ENCODE measurements around the gene AKAP9.
"Not testable (repeated sequence)": the region's sequence is repeated elsewhere in the genome, so short reads cannot be mapped to it uniquely, and the experiment has no call there.

Gene AKAP9

DNA sequence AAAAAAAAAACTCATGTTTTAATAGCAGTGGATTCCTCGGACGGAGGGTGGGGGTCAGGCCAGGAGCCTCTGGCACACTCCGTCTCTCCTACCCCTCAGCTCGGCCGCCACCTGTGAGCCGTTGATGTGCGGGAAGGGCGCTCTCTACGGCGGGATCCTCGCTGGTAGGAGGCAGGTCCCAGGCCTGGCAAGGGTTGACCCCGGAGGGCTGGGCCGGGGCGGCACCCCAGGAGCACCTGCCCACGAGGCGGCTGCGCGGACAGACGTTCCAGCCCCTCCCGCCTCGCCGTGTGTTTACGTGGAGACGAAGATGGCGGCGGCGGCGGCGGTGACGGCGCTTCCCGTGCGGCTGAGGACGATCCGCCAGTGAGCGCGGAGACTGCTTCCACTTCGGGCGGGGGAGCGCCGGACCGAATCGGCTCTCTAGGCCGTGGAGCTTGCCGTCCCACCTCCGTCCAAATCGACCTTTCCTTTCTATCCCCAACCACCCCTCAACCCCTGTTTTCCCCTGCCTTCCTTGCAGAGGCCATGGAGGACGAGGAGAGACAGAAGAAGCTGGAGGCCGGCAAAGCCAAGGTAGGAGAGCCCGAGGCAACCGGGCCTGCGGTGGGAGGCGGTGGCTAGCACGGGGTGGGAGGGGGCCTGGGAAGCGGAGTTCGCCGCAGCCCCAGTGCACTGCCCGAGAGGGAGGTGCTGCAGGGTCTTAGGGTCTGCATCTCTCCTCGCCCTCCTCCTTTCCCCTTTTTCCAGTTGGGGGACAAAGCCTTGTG lies at the start of gene AKAP9:
AKAP9 (plus strand) TSS at position 291 of the 770 bp plus-strand sequence; CDS start at position 529, 238 bp downstream.
- DNase-seq (ENCODE audit: low read depth in 2 of 2, low spot score in 1 of 2) = peak; percentile 68 to 73

- no peak for DNase-seq (ENCODE audit: low read depth in 2 of 2, low spot score in 1 of 2)
These were observed 48.5 kb upstream of the AKAP9 start for GRCh38 chr7:91892099-91892705.

DNA sequence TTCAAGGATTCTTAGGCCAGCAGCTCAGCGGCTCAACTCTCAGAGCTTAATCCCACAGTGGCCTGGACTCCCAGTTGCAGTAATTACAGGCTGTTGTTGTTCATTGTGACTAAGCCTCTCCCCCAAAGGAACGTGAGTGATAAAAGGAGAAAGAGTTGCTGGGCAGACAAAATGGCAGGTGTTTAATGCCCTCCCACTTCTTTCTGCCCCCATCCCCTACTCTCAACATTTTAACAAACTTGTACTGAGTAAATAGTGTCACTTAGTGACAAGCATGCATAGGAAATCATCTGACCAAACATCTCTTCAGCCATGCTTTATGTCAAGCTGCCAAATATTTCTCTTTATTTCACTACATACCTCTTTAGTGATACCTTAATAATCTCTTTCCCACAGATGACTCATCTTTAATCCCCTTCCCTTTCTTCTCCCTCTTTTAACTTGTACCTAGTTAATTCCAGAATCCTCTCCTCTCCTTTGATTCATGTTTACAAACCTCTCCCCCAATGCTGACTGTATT lies 47.8 kb upstream of the AKAP9 start:
- no peak for DNase-seq (ENCODE audit: low read depth in 2 of 2, low spot score in 1 of 2)

- not testable (repeated sequence) for DNase-seq (ENCODE audit: low read depth in 2 of 2, low spot score in 1 of 2)
These were observed 47.0 kb upstream of the AKAP9 start for GRCh38 chr7:91893699-91894098.

DNA sequence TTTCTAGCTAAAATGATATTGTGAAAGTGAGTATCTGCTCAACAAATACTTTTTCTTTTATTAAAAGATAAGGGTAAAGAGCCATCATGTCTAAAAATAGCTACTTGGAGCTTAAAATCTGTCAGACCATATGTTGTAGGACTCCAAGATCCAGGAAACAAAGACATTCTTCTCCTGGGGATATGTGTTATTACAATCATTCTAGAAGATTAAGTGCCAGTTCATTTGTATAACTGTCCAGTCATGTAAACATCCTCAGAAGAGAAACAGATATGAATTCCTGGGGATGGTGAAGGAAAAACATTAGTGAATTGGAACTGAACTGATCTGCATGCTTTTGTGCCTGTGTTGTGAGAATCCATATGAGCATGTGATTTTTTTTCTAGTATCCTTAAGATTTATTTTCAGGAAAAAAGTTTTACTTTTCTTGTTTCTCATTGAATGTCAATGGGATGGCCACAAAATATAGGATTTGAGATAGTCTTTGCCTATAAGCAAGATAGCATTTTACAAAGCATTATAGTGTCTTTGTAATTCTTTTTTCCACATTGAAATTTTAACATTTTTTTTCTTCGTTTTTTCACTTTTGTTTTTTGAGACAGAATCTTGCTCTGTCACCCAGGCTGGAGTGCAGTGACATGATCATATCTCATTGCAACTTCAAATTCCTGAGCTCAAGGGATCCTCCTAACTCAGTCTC lies 45.7 kb upstream of the AKAP9 start:
- no peak for DNase-seq (ENCODE audit: low read depth in 2 of 2, low spot score in 1 of 2)

- no peak for DNase-seq (ENCODE audit: low read depth in 2 of 2, low spot score in 1 of 2)
These were observed 42.2 kb upstream of the AKAP9 start for GRCh38 chr7:91898240-91898992.

DNA sequence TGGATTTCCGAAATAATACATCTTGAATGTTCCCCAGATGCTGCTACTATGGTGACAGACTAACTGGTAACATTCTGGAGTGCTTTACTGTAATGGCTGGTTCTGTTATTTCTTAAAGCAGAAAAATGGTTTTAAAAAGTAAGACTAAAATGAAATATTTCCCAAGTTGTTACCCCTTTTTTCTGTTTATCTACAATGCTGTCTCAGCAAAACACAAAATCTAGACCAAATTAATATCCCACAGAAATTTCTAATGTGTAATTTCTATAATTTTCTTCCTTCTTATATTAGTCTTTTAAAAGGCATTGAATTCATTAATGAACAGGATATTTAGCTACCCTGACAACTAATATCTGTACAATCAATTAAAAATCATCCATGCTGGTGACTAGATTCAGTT lies 41.1 kb upstream of the AKAP9 start:
- no peak for DNase-seq (ENCODE audit: low read depth in 2 of 2, low spot score in 1 of 2)

DNA sequence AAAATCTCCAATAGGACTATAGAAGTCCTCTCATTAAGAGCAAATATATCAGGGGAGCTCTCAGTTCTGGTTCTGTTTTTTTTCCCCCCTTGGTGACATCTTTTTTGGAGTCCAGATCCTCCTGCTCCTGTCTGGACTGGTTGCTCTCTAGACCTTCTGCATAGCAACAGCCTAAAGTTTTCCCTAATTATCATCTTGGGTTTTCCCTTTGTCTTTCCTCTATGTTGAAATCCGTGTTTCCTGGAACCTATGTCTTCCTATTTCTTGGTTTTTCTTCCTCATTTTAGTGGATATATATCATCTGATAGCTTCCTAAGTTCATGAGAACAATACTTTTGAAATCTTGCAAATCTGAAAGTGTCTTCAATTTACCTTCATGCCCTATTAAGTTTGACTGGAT lies 30.5 kb upstream of the AKAP9 start:
- no peak for DNase-seq (ENCODE audit: low read depth in 2 of 2, low spot score in 1 of 2)

DNA sequence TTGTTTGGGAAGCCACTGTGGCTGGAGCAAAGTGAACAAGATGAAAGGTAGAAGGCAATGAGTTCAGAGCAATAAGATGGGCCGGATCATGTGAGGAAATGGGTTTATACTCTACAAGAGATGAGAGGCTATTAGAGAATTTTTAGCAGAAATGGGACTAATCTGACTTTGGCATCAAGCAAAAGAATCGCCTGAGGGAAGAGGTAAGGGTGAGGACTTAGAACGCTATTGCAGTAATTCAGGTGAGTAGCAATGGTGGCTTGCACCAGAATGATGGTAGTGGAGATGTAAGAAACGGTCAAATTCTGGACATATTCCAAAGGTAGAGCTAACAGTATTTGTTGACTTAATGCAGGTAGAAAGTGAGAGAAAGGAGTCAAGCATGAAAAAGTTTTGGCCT lies 29.5 kb upstream of the AKAP9 start:
- no peak for DNase-seq (ENCODE audit: low read depth in 2 of 2, low spot score in 1 of 2)

DNA sequence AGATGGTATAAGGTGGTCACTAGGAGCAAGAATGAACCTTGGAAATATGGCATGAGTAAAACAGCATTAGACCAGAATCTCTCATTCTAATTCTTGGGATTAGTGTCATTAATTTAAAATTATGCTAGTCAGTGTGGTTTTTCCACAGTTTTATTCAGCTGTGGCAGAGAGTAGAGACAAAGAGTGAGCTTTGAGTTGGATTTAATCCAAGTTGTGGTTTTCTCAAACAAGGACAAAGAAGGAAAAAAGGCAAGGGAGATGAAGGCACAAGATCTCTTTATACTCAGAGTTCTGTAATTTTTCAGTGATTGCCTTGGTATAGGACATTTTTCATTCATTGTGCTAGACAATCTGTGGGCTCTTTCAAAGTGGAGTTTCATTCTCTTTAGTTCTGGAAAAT lies 28.2 kb upstream of the AKAP9 start:
- DNase-seq (ENCODE audit: low read depth in 2 of 2, low spot score in 1 of 2) = no peak

DNA sequence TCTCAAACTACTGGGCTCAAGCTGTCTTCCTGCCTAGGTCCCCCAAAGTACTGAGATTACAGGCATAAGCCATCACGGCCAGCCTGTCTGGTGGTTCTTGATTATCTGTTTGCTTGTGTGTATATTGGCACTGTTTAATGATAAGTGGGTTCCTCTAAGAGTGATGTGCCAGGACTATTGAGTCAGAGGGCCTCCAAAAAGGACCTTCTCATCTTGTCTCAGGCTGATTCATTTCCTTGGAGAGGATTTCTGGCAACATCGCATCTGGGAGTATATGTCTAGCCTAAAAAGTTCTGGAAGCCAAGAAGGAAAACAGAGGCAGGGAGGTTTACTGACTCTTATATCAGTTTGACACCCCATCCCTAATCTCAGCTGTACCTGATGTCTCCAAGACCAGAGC lies 27.1 kb upstream of the AKAP9 start:
- DNase-seq (ENCODE audit: low read depth in 2 of 2, low spot score in 1 of 2) = no peak

- no peak for DNase-seq (ENCODE audit: low read depth in 2 of 2, low spot score in 1 of 2)
These were observed 25.1 kb upstream of the AKAP9 start for GRCh38 chr7:91915401-91916050.

DNA sequence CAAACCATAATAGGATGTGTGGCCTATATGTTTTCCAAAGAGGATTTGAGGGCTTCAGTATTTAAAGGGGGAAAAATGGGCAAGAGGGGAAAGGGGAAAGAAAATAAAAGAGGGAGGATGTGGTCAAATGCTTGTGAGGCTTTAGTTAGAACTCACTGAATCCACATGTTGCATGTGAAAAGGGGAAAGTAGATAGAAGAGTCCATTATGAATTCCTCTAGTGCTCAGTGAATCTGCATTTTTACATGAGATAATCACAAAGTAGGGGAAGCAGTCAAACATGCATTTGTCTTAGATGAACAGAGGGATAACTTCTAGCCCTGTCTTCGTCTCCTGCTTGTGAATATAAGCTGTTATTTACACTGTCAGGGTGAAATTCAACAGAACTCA lies 24.6 kb upstream of the AKAP9 start:
- DNase-seq (ENCODE audit: low read depth in 2 of 2, low spot score in 1 of 2) = no peak

- DNase-seq (ENCODE audit: low read depth in 2 of 2, low spot score in 1 of 2) = no peak
These were observed 22.3 kb upstream of the AKAP9 start for GRCh38 chr7:91918356-91918755.

DNA sequence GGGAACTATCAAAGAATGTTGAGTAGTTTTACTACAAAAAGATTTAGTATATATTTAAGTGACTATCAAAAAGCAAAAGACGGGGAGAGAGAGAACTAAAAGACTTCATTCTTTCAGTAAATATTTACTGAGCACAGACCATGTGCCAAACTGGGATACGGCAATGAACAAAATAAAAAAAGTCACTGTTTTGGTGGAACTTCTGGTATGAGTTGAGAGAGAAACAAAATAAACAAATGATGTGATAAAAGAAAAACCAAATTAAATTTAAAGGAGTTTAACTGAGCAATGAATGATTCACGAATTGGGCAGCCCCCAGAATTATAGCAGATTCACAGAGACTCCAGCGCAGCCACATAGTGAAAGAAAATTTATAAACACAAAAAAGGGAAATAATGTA lies 17.8 kb upstream of the AKAP9 start:
- no peak for DNase-seq (ENCODE audit: low read depth in 2 of 2, low spot score in 1 of 2)

DNA sequence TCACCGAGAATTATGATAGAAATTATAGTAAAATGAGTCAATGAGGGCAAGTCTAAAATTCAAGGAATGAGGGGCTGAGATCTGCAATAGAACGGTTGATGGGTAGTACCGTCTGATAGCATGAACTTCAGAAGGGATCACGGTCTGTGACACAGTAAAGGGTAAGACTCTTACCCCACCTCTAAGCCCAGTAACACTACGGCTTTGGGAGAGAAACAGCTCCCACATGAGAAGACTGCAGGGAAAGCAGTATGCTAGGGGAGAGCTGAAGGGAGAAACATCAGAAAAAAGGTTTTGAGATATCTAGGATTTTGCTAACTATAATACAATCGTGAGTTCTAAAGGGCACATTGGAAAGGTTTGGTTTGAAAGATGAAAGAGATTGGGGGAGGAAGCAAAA lies 12.8 kb upstream of the AKAP9 start:
- no peak for DNase-seq (ENCODE audit: low read depth in 2 of 2, low spot score in 1 of 2)

- no peak for DNase-seq (ENCODE audit: low read depth in 2 of 2, low spot score in 1 of 2)
These were observed 11.2 kb upstream of the AKAP9 start for GRCh38 chr7:91929463-91929862.

DNA sequence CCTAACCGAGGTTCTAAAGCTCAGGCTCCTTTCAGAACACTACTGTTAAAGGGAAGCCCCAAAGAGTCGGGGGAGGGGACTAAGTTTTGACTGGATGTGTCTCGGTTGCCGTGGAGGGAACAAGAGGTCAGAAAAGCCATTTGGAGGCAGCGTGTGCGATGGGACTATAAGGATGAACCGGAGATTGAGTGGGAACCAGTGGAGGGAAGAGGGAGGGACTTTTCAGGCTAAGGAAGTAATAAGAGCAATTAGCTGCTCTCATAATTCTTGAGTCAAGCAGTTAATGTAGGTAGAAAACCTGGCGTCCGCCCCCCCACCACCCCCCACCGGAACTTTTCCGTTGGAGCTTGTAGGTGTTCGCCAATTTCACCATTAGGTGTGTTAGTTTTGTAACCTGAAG lies 491 bp upstream of the AKAP9 start:
- no peak for DNase-seq (ENCODE audit: low read depth in 2 of 2, low spot score in 1 of 2)

- DNase-seq (ENCODE audit: low read depth in 2 of 2, low spot score in 1 of 2) = no peak
These were observed 788 bp downstream of the AKAP9 start for GRCh38 chr7:91941450-91941849.

GRCh38 chr7:91942312-91942711 lies 1.6 kb downstream of the AKAP9 start:
- DNase-seq (ENCODE audit: low read depth in 2 of 2, low spot score in 1 of 2) = no peak

GRCh38 chr7:91944970-91945369 lies 4.3 kb downstream of the AKAP9 start:
- DNase-seq (ENCODE audit: low read depth in 2 of 2, low spot score in 1 of 2) = not testable (repeated sequence)
